ENCODE measurements around the gene DAPK3. TPM values are rescaled to one million over a fixed set of nuclear protein-coding genes. Genes with fewer than 3 reads are reported as not detected.

The DAPK3 gene
- polyA plus RNA-seq, 2 of the 4 experiments (the other 2 are of a cell fraction) = 33.0 to 54.9 TPM

DNA sequence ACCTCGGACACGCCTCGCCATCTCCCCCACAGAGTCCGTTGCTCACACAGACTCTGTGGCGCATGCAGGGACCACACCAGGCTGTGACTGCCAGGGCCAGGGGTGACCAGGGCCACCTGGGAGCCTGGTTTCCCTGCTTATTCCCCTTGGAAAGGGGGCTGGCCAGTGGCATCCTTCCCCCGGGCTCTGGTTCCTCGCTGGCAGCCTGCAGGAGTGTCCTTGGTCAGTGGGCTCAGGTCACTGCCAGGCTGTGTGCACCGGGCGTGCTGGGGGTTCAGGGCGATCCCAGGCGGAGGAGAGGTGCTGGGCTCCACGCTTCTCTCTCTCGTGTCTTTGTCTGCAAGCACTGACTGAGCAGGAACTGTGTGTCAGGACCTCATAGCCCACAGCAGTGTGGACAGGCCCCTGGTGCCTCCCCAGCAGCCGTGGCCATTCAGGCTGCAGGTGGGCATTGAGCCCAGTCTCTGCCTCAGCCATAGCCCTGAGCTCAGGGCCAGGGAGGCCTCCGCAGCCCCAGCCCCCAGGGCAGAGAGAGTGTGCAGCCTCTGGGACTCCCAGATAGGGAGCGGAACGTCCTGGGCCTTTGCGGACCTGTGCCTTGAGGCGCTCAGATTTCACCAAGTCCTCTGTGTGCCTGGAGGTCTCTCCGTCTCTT lies 43.1 kb upstream of the DAPK3 start:
- no peak overlapping the region for H3K27ac ChIP-seq
- H3K4me2 ChIP-seq = no peak overlapping the region
- ATAC-seq (no peak), FAIRE-seq (no peak), DNase-seq (ENCODE audit: low read depth in 1 of 2, low spot score in 1 of 2) (no peak)
- POLR2A ChIA-PET = no interaction called here
- H3K9me3 ChIP-seq = no peaks in the 10 kb centered on the region
- WGBS (ENCODE audit: missing lambda C conversion rate) = 94% methylated on average over 13 of the region's 20 CpGs
- CTCF ChIA-PET = interaction anchor here (0.7 kb wide), 1 partner anchor 125 kb away, joined by 3 read pairs; no protein-coding TSS in a partner anchor
- peaks cover 3% of the 10 kb centered on the region; the same call in 1 of the 3 replicates for H3K4me1 ChIP-seq
- H3K4me3 ChIP-seq = no peak overlapping the region
- TF ChIP-seq MYC (IDR thresholded peaks at IDR 0.05; ENCODE audit: borderline replicate concordance, low read length) (no peak), ESRRA (IDR thresholded peaks at IDR 0.05; ENCODE audit: borderline replicate concordance, low read length) (no peak), RAD21 (conservative IDR thresholded peaks at IDR 0.05 in 1 of 2, IDR thresholded peaks at IDR 0.05 in 1 of 2) (no peak), TP53 (CRISPR knock-in tag; IDR thresholded peaks at IDR 0.05) (no peak), FOSL2 (IDR thresholded peaks at IDR 0.05) (no peak), FOSL2 (CRISPR knock-in tag; IDR thresholded peaks at IDR 0.05) (no peak), HEYL (CRISPR knock-in tag; IDR thresholded peaks at IDR 0.05) (no peak), POLR2A (IDR thresholded peaks at IDR 0.05; ENCODE audit: low read length) (no peak), FOSB (CRISPR knock-in tag; IDR thresholded peaks at IDR 0.05) (no peak), MAFK (IDR thresholded peaks at IDR 0.05; ENCODE audit: partially characterized antibody) (no peak), RFX5 (IDR thresholded peaks at IDR 0.05) (no peak), SREBF2 (IDR thresholded peaks at IDR 0.05) (no peak), JUNB (IDR thresholded peaks at IDR 0.05) (no peak), KDM1A (IDR thresholded peaks at IDR 0.05; ENCODE audit: low read depth) (no peak), CHD2 (IDR thresholded peaks at IDR 0.05; ENCODE audit: low read length, partially characterized antibody) (no peak), TFCP2L1 (CRISPR knock-in tag; IDR thresholded peaks at IDR 0.05) (no peak), HOXB5 (CRISPR knock-in tag; IDR thresholded peaks at IDR 0.05) (no peak)
- TF ChIP-seq, protein P1, sequence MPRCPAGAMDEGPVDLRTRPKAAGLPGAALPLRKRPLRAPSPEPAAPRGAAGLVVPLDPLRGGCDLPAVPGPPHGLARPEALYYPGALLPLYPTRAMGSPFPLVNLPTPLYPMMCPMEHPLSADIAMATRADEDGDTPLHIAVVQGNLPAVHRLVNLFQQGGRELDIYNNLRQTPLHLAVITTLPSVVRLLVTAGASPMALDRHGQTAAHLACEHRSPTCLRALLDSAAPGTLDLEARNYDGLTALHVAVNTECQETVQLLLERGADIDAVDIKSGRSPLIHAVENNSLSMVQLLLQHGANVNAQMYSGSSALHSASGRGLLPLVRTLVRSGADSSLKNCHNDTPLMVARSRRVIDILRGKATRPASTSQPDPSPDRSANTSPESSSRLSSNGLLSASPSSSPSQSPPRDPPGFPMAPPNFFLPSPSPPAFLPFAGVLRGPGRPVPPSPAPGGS (IDR thresholded peaks at IDR 0.05) = no peak
- TF ChIP-seq, protein P2, sequence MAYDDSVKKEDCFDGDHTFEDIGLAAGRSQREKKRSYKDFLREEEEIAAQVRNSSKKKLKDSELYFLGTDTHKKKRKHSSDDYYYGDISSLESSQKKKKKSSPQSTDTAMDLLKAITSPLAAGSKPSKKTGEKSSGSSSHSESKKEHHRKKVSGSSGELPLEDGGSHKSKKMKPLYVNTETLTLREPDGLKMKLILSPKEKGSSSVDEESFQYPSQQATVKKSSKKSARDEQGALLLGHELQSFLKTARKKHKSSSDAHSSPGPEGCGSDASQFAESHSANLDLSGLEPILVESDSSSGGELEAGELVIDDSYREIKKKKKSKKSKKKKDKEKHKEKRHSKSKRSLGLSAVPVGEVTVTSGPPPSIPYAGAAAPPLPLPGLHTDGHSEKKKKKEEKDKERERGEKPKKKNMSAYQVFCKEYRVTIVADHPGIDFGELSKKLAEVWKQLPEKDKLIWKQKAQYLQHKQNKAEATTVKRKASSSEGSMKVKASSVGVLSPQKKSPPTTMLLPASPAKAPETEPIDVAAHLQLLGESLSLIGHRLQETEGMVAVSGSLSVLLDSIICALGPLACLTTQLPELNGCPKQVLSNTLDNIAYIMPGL (CRISPR knock-in tag; IDR thresholded peaks at IDR 0.05; ENCODE audit: borderline replicate concordance) = no peak

DNA sequence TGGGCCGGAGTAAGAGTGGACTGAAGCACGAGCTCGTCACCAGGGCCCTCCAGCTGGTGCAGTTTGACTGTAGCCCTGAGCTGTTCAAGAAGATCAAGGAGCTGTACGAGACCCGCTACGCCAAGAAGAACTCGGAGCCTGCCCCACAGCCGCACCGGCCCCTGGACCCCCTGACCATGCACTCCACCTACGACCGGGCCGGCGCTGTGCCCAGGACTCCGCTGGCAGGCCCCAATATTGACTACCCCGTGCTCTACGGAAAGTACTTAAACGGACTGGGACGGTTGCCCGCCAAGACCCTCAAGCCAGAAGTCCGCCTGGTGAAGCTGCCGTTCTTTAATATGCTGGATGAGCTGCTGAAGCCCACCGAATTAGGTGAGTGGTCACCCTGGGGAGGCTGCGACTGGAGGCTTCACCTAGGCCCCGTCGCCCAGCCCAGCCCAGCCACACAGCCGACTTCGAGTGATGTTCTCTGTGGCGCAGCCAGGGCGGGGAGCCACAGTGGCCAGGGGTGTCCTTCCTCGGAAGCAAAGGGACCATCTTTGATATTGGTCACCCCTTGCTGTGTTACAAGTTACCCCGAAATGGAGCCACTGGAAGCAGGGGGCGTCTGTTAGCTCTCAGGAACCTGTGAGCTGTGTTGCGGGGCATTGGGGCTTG lies 42.2 kb upstream of the DAPK3 start:
- no peaks in the 10 kb centered on the region for H3K9me3 ChIP-seq
- WGBS (ENCODE audit: missing lambda C conversion rate) = 94% methylated on average over 29 of the region's 33 CpGs
- DNase-seq (ENCODE audit: low read depth in 1 of 2, low spot score in 1 of 2) (no peak), ATAC-seq (no peak), FAIRE-seq (no peak)
- ChIA-PET CTCF (interaction anchor here (0.7 kb wide), 1 partner anchor 126 kb away, joined by 3 read pairs; no protein-coding TSS in a partner anchor), POLR2A (no interaction called here)
- H3K4me2 ChIP-seq = no peak overlapping the region
- H3K4me3 ChIP-seq = no peak overlapping the region
- H3K4me1 ChIP-seq = peaks cover 8% of the 10 kb centered on the region; the same call in 1 of the 3 replicates
- no peak overlapping the region for H3K27ac ChIP-seq
- TF ChIP-seq TP53 (CRISPR knock-in tag; IDR thresholded peaks at IDR 0.05) = no peak
- TF ChIP-seq EHF (CRISPR knock-in tag; IDR thresholded peaks at IDR 0.05) = no peak
- no peak for TF ChIP-seq HOXA7 (CRISPR knock-in tag; IDR thresholded peaks at IDR 0.05)
- no peak for TF ChIP-seq FOSB (CRISPR knock-in tag; IDR thresholded peaks at IDR 0.05)
- TF ChIP-seq, protein P3, sequence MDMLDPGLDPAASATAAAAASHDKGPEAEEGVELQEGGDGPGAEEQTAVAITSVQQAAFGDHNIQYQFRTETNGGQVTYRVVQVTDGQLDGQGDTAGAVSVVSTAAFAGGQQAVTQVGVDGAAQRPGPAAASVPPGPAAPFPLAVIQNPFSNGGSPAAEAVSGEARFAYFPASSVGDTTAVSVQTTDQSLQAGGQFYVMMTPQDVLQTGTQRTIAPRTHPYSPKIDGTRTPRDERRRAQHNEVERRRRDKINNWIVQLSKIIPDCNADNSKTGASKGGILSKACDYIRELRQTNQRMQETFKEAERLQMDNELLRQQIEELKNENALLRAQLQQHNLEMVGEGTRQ (IDR thresholded peaks at IDR 0.05) = no peak
- no peak for TF ChIP-seq CHD4 (IDR thresholded peaks at IDR 0.05; ENCODE audit: borderline replicate concordance)
- TF ChIP-seq MYC (IDR thresholded peaks at IDR 0.05; ENCODE audit: borderline replicate concordance, low read length) = no peak
- no peak for TF ChIP-seq HOXB5 (CRISPR knock-in tag; IDR thresholded peaks at IDR 0.05)
- TF ChIP-seq SMC3 (IDR thresholded peaks at IDR 0.05) = no peak
- no peak for TF ChIP-seq RAD21 (conservative IDR thresholded peaks at IDR 0.05 in 1 of 2, IDR thresholded peaks at IDR 0.05 in 1 of 2)
- TF ChIP-seq FOXS1 (CRISPR knock-in tag; IDR thresholded peaks at IDR 0.05) = no peak
- TF ChIP-seq RFX5 (IDR thresholded peaks at IDR 0.05) = no peak
- TF ChIP-seq POLR2A (IDR thresholded peaks at IDR 0.05; ENCODE audit: low read length) = no peak
- no peak for TF ChIP-seq BHLHE40 (IDR thresholded peaks at IDR 0.05; ENCODE audit: low read depth, low read length)
- TF ChIP-seq RARB (CRISPR knock-in tag; IDR thresholded peaks at IDR 0.05) = no peak
- no peak for TF ChIP-seq HEYL (CRISPR knock-in tag; IDR thresholded peaks at IDR 0.05)
- no peak for TF ChIP-seq CEBPB (IDR thresholded peaks at IDR 0.05)
- TF ChIP-seq, protein P4, sequence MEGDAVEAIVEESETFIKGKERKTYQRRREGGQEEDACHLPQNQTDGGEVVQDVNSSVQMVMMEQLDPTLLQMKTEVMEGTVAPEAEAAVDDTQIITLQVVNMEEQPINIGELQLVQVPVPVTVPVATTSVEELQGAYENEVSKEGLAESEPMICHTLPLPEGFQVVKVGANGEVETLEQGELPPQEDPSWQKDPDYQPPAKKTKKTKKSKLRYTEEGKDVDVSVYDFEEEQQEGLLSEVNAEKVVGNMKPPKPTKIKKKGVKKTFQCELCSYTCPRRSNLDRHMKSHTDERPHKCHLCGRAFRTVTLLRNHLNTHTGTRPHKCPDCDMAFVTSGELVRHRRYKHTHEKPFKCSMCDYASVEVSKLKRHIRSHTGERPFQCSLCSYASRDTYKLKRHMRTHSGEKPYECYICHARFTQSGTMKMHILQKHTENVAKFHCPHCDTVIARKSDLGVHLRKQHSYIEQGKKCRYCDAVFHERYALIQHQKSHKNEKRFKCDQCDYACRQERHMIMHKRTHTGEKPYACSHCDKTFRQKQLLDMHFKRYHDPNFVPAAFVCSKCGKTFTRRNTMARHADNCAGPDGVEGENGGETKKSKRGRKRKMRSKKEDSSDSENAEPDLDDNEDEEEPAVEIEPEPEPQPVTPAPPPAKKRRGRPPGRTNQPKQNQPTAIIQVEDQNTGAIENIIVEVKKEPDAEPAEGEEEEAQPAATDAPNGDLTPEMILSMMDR (IDR thresholded peaks at IDR 0.05) = no peak
- TF ChIP-seq MAFK (IDR thresholded peaks at IDR 0.05; ENCODE audit: partially characterized antibody) = no peak
